KOPT-K1 (cell line): ENCODE measurements around the gene GDF2.

ENCODE experiments used
- H3K27ac ChIP-seq: fragments of 200-600 bp; sonication (generic); 2 replicates; pipeline ENCODE4 v1.5.1; 2016; ENCODE audit warnings: antibody characterized with exemption, mild to moderate bottlenecking, low read depth, low read length; ENCODE audit not compliant: poor library complexity, severe bottlenecking
- H3K36me3 ChIP-seq: fragments of 200-600 bp; sonication (generic); 2 replicates; pipeline ENCODE4 v1.5.1; 2017; ENCODE audit warnings: antibody characterized with exemption, mild to moderate bottlenecking, low read length, moderate library complexity; ENCODE audit not compliant: insufficient read depth
- H3K9me3 ChIP-seq: fragments of 200-600 bp; sonication (generic); 2 replicates; pipeline ENCODE4 v1.5.1; 2017; ENCODE audit warnings: antibody characterized with exemption, low read length, mild to moderate bottlenecking; ENCODE audit not compliant: insufficient read depth, poor library complexity, severe bottlenecking

Gene GDF2

DNA sequence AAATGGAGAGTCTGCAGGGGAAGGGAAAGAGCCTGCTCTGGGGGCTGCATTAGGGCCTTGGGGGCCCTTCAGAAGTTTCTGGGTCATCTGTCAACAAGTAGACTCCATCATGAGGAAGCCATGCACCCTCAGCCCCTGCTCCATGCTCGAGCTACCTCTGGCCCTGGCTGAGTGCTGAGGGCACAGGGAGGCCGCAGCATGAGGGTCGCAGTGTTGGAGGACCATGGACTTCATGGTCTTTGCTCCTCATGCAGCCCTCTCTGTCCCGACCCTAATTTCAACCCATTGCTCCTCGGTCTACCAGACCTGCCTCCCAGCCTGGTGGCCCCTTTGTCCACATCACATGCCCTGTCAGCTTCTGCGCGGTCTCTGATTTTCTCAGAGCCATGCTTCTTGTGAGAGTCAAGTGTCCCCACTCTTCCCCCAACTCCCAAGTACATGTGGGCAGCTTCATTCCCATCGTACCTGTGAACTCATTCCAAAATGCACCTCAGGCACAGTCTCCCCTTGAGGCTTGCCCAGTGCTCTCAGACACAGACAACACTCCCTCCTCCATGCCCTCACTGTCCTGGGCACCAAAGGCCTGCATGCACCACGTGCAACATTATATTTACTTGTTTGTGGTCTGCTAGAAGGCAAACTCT is 47.1 kb downstream of the GDF2 start:
- Histone ChIP-seq H3K36me3 (no peaks in the 10 kb centered on the region), H3K9me3 (no peaks in the 10 kb centered on the region), H3K27ac (no peak overlapping the region)

DNA sequence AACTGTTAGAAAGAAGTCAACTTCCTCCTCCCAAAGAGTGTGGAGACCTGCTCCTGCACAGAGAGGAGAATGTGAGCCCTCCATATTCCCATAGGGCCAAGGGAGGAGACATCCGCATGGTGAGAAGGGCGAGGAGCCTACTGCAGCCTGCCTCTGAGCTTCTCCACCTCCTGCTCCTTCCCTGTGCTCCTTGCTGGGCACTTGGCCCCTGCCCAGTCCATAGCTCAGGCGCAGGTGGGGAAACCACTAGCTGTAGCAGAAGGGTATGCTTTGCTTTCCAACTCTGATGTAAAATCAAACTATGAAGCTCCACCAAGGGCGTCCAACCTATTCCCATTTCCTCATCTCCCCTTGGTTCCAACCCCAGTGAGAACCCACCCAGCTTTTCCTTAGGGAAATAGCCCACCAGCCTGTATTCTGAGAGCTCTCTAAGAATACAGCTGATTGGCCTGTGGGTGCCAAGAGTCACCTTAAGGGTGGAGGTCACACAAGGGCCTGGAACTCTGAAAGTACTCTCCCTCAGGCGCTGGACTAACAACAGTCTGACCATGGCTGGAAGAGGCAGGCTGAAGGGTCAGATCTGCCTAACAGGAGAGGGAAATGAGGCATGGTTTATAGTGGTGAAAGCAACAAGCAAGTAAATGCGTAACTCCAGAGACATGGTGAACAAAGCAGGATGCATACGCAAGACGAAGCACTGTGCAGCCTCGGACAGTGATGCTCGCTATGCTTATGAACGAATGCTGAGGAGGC is 47.9 kb downstream of the GDF2 start:
- H3K27ac ChIP-seq = no peak overlapping the region
- H3K36me3 ChIP-seq = no peaks in the 10 kb centered on the region
- H3K9me3 ChIP-seq = no peaks in the 10 kb centered on the region

DNA sequence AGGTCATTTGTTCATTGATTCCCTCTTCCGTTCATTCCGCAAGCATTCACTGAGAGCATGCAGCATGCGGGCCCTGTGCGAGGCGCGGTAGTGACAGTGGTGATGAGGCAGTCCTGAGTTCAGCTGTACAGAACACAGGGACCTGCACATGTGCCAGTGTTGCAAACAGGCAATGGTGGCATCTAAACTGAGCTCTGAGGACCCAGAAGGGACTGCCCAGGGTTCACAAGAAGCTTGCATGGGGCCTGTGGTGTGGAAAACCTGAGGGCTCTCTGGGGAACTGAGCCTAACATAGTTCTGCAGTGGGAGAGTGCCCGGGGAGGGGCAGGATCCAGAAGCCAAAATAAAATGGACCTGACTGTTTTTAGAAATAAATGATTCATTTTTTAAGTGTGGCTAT is 48.6 kb downstream of the GDF2 start:
- H3K27ac ChIP-seq = no peak overlapping the region
- H3K9me3 ChIP-seq = no peaks in the 10 kb centered on the region
- H3K36me3 ChIP-seq = no peaks in the 10 kb centered on the region

DNA sequence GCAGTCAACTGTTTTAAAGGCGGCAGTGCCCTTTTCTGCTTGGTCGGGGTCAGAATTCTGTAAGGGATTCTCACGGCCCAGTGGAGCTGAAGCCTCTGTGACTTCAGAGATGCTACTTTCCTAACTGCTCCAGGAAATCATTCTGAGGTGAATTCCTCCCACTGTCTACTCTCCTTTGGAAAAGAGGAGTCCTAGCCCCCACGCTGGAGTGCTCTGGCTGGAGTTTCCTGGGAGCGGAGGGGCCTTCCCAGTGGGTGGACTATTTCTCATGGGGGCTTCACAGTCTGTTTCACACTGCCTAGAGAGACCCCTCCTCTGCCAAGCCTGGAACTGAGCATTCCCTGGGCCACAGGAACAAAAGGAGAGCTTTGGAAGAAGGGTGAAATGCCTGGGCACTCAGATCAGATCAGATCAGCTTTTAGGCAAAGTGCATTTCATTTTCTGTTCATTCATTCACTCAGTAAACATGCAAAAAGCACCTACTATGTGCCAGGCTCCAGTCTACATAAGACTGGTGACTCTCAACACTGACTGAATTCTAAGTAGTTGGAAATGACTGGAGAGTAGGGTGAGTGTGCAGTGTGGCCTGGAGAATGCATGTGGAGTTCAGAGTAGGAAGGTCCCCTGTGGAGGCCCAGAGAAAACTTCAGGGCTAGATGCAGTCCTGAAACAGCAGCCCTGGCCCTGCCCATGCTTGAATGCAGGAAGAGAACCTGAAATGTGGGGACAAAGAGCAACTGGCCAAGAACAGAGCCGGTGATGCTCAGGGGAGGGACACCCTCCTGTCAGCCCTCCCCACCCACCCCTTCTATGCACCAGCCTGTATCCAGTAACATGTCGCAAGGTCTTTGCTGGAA is 49.6 kb downstream of the GDF2 start:
- Histone ChIP-seq H3K36me3 (no peaks in the 10 kb centered on the region), H3K27ac (no peak overlapping the region), H3K9me3 (no peaks in the 10 kb centered on the region)

DNA sequence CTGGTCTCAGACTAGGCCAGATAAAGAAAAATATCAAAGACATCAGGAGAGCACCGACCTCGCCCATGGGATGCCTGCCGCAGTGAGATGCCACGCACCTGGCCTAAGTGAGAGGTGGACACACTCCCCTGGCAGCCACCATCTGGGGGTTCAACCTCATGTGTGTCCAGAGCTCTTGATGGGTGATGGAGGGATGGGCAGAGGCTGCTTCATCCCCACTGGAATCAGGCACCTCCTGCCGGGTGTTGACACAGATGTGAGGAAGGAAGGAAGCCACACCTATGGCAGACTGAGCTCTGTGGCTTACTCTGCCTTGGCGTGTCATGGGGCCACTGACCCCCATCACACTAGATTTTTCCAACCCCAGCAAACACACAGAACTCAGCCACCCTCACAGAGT is 50.5 kb downstream of the GDF2 start:
- Histone ChIP-seq H3K36me3 (no peaks in the 10 kb centered on the region), H3K27ac (no peak overlapping the region), H3K9me3 (no peaks in the 10 kb centered on the region)

DNA sequence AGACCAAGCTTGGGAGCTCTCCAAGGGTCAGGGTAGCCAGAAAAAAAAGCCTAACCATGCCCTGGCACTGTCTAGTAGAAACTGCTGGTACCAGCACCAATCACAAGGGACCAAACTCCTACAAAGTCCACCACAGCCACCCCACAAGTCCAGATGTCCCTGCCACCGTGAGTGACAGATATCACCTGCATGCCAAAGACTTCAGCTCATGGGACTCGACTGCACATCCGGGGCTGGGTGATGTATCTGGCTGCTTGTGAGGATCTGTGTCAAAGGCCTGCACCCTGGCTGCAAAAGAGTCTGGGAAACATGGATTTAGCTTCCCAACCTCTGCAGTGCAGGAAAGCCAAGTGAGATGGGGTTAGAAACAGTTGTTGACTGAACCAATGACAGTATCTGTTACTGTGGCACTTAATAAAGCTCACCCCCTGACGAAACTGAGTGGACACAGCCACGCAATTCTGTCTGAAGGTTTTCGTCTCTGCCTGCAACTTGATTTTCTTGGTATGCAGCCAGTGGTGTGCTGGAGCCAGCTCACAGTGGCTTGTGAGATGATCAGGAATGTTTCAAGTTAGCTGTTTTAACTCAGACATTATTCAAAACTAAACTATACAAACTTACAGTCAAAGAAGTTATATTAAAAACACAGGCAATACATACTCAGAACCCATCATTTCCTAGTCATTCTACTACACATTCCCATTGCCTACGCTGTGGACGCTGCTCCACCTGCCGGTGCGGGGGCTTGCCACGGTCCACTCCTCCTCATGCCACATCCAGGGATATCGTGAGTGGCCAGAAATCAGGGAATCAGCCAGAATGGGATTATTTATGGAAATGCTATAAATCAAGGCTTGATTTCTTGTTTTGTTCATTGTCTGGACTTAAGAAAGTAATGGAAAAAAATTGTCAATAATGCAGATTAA is 52.6 kb downstream of the GDF2 start:
- Histone ChIP-seq H3K9me3 (no peaks in the 10 kb centered on the region), H3K27ac (no peak overlapping the region), H3K36me3 (no peaks in the 10 kb centered on the region)

DNA sequence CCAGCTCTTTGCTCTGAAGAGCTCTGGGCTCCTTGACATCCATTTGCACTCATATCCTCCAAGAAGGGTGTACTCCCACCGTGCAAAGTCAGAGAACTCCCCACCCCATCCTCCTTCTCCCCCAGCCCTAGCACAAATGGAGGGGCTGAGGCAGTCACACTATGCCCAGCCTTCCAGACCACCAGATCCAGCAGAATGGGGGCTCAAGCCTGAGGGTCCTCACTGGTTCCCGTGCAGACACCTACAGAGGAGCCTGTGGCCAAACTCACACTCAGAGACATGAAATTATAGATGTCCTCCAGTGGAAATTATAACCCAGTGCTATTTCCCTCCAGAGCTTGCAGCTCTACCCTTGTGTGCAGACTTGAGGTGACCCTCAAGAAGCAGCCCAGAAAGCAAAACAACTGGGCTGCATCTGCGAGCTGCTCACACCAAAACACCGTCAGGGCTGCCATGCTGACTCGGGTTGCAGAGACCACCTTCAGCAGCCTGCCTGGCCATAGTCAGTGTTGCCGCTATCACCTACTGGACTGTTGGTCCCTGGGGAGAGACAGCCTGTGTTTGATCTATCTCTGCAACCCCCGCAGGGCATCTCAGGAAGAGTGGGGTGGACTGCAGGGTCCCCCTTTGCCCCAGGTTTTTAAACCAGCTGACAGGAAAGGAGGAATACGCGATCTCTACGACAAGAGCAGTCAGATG is 54.4 kb downstream of the GDF2 start:
- Histone ChIP-seq H3K36me3 (no peaks in the 10 kb centered on the region), H3K9me3 (no peaks in the 10 kb centered on the region), H3K27ac (no peak overlapping the region)
